Caco-2 (cell line): ENCODE data around the gene WWOX. TPM values are rescaled to one million over a fixed set of nuclear protein-coding genes. Genes with fewer than 3 reads are reported as not detected.
"Not testable (repeated sequence)": the region's sequence is repeated elsewhere in the genome, so short reads cannot be mapped to it uniquely, and the experiment has no call there.

ENCODE experiments used
- BruUV-seq: library from RNA; stranded (reverse); fragments of 400-500 nt; replicated peaks from 2 replicates; lab custom pipeline; 2021; lab: Mats Ljungman, UMichigan
- CTCF ChIA-PET: fragments of 300-600 bp; sonication (Branson Sonifier 250); formaldehyde crosslinking; loops from one replicate; lab custom pipeline; 2022; ENCODE audit warnings: antibody characterized with exemption; lab: Charles Lee
- POLR2A ChIA-PET: fragments of 300-600 bp; sonication (Branson Sonifier 250); formaldehyde crosslinking; loops from one replicate; lab custom pipeline; 2022; ENCODE audit warnings: antibody characterized with exemption; lab: Charles Lee
- DNase-seq, 2 experiments: peaks; one replicate each; pipeline versions ENCODE4 v3.0.0 to v3.0.0-alpha.2; 2020 to 2022
- H3K27me3 ChIP-seq: replicated peaks from 2 replicates; pipeline ENCODE4 v1.6.0; 2011; ENCODE audit warnings: low read length; ENCODE audit not compliant: control insufficient read depth, insufficient read depth
- H3K36me3 ChIP-seq: 2 replicates; pipeline ENCODE4 v1.5.1; 2011; ENCODE audit warnings: low read length; ENCODE audit not compliant: control insufficient read depth, insufficient read depth
- H3K4me1 ChIP-seq: fragments of 250-450 bp; sonication (Bioruptor Pico); 2 replicates; pipeline ENCODE4 v1.5.1; 2020; ENCODE audit warnings: mild to moderate bottlenecking
- H3K4me3 ChIP-seq: 2 replicates; pipeline ENCODE4 v1.5.1; 2011; ENCODE audit warnings: low read depth, mild to moderate bottlenecking, control low read depth, low read length
- H3K9me3 ChIP-seq: fragments of 250-450 bp; sonication (Bioruptor Pico); 2 replicates; pipeline ENCODE4 v1.5.1; 2020; ENCODE audit warnings: mild to moderate bottlenecking, moderate library complexity
- H3K27ac Mint-ChIP-seq: one replicate; pipeline ENCODE4 v1.8.0; 2022; ENCODE audit warnings: mixed read lengths; ENCODE audit not compliant: unreplicated experiment
- H3K27me3 Mint-ChIP-seq: one replicate; pipeline ENCODE4 v1.8.0; 2022; ENCODE audit warnings: mixed read lengths; ENCODE audit not compliant: insufficient read depth, unreplicated experiment
- H3K36me3 Mint-ChIP-seq: one replicate; pipeline ENCODE4 v1.8.0; 2022; ENCODE audit warnings: mild to moderate bottlenecking, mixed read lengths; ENCODE audit not compliant: insufficient read depth, unreplicated experiment
- H3K4me1 Mint-ChIP-seq: one replicate; pipeline ENCODE4 v1.8.0; 2022; ENCODE audit warnings: low read depth, mixed read lengths; ENCODE audit not compliant: unreplicated experiment
- H3K4me3 Mint-ChIP-seq: one replicate; pipeline ENCODE4 v1.8.0; 2022; ENCODE audit warnings: mild to moderate bottlenecking, moderate library complexity, mixed read lengths; ENCODE audit not compliant: unreplicated experiment
- H3K9me3 Mint-ChIP-seq: one replicate; pipeline ENCODE4 v1.8.0; 2022; ENCODE audit warnings: mixed read lengths; ENCODE audit not compliant: unreplicated experiment
- intact Hi-C: fragments of 100-400 bp; cut with micrococcal nuclease; formaldehyde crosslinking; loops from one replicate; pipeline ENCODE4 v1.10.0; 2022; ENCODE audit not compliant: unreplicated experiment
- total RNA-seq: library from RNA; stranded (reverse); gene quantifications from 2 replicates; pipeline ENCODE4 v1.2.3, GENCODE V29; 2022
- TF ChIP-seq, protein P1 (sequence below), 2 experiments: fragments of 200-600 bp in 1 of 2; IDR thresholded peaks; 1 replicate in 1 of 2; 2 replicates in 1 of 2; pipeline versions ENCODE4 v1.5.1 to v1.8.0; 2011 to 2022; ENCODE audit warnings: antibody characterized with exemption in 1 of 2, control low read depth in 1 of 2, inconsistent platforms in 1 of 2, low read depth in 1 of 2, low read length in 1 of 2, mild to moderate bottlenecking in 1 of 2, moderate library complexity in 1 of 2; ENCODE audit not compliant: insufficient read depth in 1 of 2, severe bottlenecking in 1 of 2, unreplicated experiment in 1 of 2

WWOX gene
- total RNA-seq, 1 experiment from 2014 or later = 45.0 TPM

GRCh38 chr16:78689536-78689935 is 590.1 kb downstream of the WWOX start:
- H3K9me3 ChIP-seq = no peaks in the 10 kb centered on the region
- TF ChIP-seq, protein P1, sequence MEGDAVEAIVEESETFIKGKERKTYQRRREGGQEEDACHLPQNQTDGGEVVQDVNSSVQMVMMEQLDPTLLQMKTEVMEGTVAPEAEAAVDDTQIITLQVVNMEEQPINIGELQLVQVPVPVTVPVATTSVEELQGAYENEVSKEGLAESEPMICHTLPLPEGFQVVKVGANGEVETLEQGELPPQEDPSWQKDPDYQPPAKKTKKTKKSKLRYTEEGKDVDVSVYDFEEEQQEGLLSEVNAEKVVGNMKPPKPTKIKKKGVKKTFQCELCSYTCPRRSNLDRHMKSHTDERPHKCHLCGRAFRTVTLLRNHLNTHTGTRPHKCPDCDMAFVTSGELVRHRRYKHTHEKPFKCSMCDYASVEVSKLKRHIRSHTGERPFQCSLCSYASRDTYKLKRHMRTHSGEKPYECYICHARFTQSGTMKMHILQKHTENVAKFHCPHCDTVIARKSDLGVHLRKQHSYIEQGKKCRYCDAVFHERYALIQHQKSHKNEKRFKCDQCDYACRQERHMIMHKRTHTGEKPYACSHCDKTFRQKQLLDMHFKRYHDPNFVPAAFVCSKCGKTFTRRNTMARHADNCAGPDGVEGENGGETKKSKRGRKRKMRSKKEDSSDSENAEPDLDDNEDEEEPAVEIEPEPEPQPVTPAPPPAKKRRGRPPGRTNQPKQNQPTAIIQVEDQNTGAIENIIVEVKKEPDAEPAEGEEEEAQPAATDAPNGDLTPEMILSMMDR (IDR thresholded peaks at IDR 0.05; ENCODE audit: insufficient read depth in 1 of 2, low read depth in 1 of 2, low read length in 1 of 2, severe bottlenecking in 1 of 2, unreplicated experiment in 1 of 2) = no peak
- H3K36me3 ChIP-seq = no peaks in the 10 kb centered on the region
- H3K4me3 ChIP-seq = no peak overlapping the region
- H3K4me1 ChIP-seq = no peaks in the 10 kb centered on the region
- Mint-ChIP-seq H3K27ac (no peak overlapping the region), H3K27me3 (no peaks in the 10 kb centered on the region), H3K36me3 (no peaks in the 10 kb centered on the region), H3K4me3 (no peak overlapping the region), H3K4me1 (no peaks in the 10 kb centered on the region), H3K9me3 (no peaks in the 10 kb centered on the region)
- ChIA-PET POLR2A (no interaction called here), CTCF (no interaction called here)
- DNase-seq = no peak
- no peaks in the 10 kb centered on the region for H3K27me3 ChIP-seq
- no TSS peak for BruUV-seq
- intact Hi-C loops = no loop called here

- Histone ChIP-seq H3K36me3 (no peaks in the 10 kb centered on the region), H3K27me3 (no peaks in the 10 kb centered on the region), H3K9me3 (no peaks in the 10 kb centered on the region), H3K4me3 (no peak overlapping the region), H3K4me1 (no peaks in the 10 kb centered on the region)
- Mint-ChIP-seq H3K36me3 (no peaks in the 10 kb centered on the region), H3K27me3 (no peaks in the 10 kb centered on the region), H3K9me3 (no peaks in the 10 kb centered on the region), H3K27ac (no peak overlapping the region), H3K4me3 (no peak overlapping the region), H3K4me1 (no peaks in the 10 kb centered on the region)
- TF ChIP-seq, protein P1 (IDR thresholded peaks at IDR 0.05; ENCODE audit: insufficient read depth in 1 of 2, low read depth in 1 of 2, low read length in 1 of 2, severe bottlenecking in 1 of 2, unreplicated experiment in 1 of 2) = no peak
- no TSS peak for BruUV-seq
- ChIA-PET POLR2A (no interaction called here), CTCF (no interaction called here)
- intact Hi-C loops = no loop called here
- no peak for DNase-seq
Measured at GRCh38 chr16:78690510-78690909, 591.1 kb downstream of the WWOX start.

- CTCF ChIA-PET, H3K27ac Mint-ChIP-seq, H3K27me3 ChIP-seq, H3K36me3 Mint-ChIP-seq, H3K27me3 Mint-ChIP-seq, DNase-seq, H3K36me3 ChIP-seq, POLR2A ChIA-PET, H3K9me3 ChIP-seq, H3K9me3 Mint-ChIP-seq, H3K4me3 Mint-ChIP-seq, H3K4me1 Mint-ChIP-seq, H3K4me3 ChIP-seq, BruUV-seq, intact Hi-C loops, H3K4me1 ChIP-seq: not testable (repeated sequence)
Measured at GRCh38 chr16:78691746-78692145, 592.3 kb downstream of the WWOX start.

- no peak overlapping the region for H3K4me3 ChIP-seq
- TF ChIP-seq, protein P1 (IDR thresholded peaks at IDR 0.05; ENCODE audit: insufficient read depth in 1 of 2, low read depth in 1 of 2, low read length in 1 of 2, severe bottlenecking in 1 of 2, unreplicated experiment in 1 of 2) = no peak
- no peaks in the 10 kb centered on the region for H3K4me1 ChIP-seq
- no TSS peak for BruUV-seq
- CTCF ChIA-PET = no interaction called here
- H3K4me3 Mint-ChIP-seq = no peak overlapping the region
- no peaks in the 10 kb centered on the region for H3K27me3 ChIP-seq
- no peaks in the 10 kb centered on the region for H3K9me3 Mint-ChIP-seq
- H3K27ac Mint-ChIP-seq = no peak overlapping the region
- H3K36me3 ChIP-seq = no peaks in the 10 kb centered on the region
- intact Hi-C loops = no loop called here
- no peaks in the 10 kb centered on the region for H3K4me1 Mint-ChIP-seq
- H3K9me3 ChIP-seq = no peaks in the 10 kb centered on the region
- POLR2A ChIA-PET = no interaction called here
- H3K36me3 Mint-ChIP-seq = no peaks in the 10 kb centered on the region
- H3K27me3 Mint-ChIP-seq = no peaks in the 10 kb centered on the region
- no peak for DNase-seq
Measured at GRCh38 chr16:78693496-78693895, 594.0 kb downstream of the WWOX start.
